ENCODE measurements around the gene PPP1R14D. TPM values are rescaled to one million over a fixed set of nuclear protein-coding genes. Genes with fewer than 3 reads are reported as not detected.
A peak's percentile ranks its signal among the peaks of the same experiment; 100 is the strongest.

The PPP1R14D gene
- total RNA-seq, 3 donors from 2014 or later: not detected

- Mint-ChIP-seq H3K4me3 (no peak overlapping the region), H3K27me3 (ENCODE audit: low read depth) (peaks cover 1% of the 10 kb centered on the region), H3K9me3 (no peaks in the 10 kb centered on the region), H3K4me1 (ENCODE audit: low read depth) (peaks cover 9% of the 10 kb centered on the region), H3K36me3 (ENCODE audit: insufficient read depth) (peaks cover 2% of the 10 kb centered on the region)
- no peak for ATAC-seq
- no peak for DNase-seq
These were observed 30.2 kb upstream of the PPP1R14D start for GRCh38 chr15:40858706-40859105.

GRCh38 chr15:40857601-40858341, 29.3 kb upstream of the PPP1R14D start:
- Mint-ChIP-seq H3K9me3 (no peaks in the 10 kb centered on the region), H3K36me3 (ENCODE audit: insufficient read depth) (peaks cover 2% of the 10 kb centered on the region), H3K4me3 (no peak overlapping the region), H3K27me3 (ENCODE audit: low read depth) (peaks cover 1% of the 10 kb centered on the region), H3K4me1 (ENCODE audit: low read depth) (peaks cover 9% of the 10 kb centered on the region)
- peak; percentile 77 for DNase-seq
- ATAC-seq: peak; percentile 89

DNA sequence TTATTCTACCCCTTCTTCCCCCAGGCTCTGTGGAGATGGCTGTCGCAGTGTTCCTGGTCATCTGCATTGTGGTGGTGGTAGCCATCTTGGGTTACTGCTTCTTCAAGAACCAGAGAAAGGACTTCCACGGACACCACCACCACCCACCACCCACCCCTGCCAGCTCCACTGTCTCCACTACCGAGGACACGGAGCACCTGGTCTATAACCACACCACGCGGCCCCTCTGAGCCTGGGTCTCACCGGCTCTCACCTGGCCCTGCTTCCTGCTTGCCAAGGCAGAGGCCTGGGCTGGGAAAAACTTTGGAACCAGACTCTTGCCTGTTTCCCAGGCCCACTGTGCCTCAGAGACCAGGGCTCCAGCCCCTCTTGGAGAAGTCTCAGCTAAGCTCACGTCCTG, 28.2 kb upstream of the PPP1R14D start:
- Mint-ChIP-seq H3K4me1 (ENCODE audit: low read depth) (peaks cover 9% of the 10 kb centered on the region), H3K9me3 (no peaks in the 10 kb centered on the region), H3K27me3 (ENCODE audit: low read depth) (peaks cover 1% of the 10 kb centered on the region), H3K36me3 (ENCODE audit: insufficient read depth) (peaks cover 2% of the 10 kb centered on the region), H3K4me3 (no peak overlapping the region)
- DNase-seq (no peak), ATAC-seq (no peak)

- ATAC-seq (no peak), DNase-seq (no peak)
- Mint-ChIP-seq H3K4me1 (ENCODE audit: low read depth) (peaks cover 9% of the 10 kb centered on the region), H3K36me3 (ENCODE audit: insufficient read depth) (peaks cover 2% of the 10 kb centered on the region), H3K27me3 (ENCODE audit: low read depth) (peaks cover 1% of the 10 kb centered on the region), H3K4me3 (no peak overlapping the region), H3K9me3 (no peaks in the 10 kb centered on the region)
These were observed 27.3 kb upstream of the PPP1R14D start for GRCh38 chr15:40855706-40856234.

- Mint-ChIP-seq H3K4me1 (ENCODE audit: low read depth) (peaks cover 4% of the 10 kb centered on the region), H3K4me3 (no peak overlapping the region), H3K36me3 (ENCODE audit: insufficient read depth) (peaks cover 2% of the 10 kb centered on the region), H3K9me3 (no peaks in the 10 kb centered on the region), H3K27me3 (ENCODE audit: low read depth) (peaks cover 1% of the 10 kb centered on the region)
- no peak for ATAC-seq
- DNase-seq: no peak
These were observed 25.7 kb upstream of the PPP1R14D start for GRCh38 chr15:40854161-40854560.

GRCh38 chr15:40853241-40853890, 24.9 kb upstream of the PPP1R14D start:
- H3K4me1 Mint-ChIP-seq (ENCODE audit: low read depth): peaks cover 2% of the 10 kb centered on the region
- DNase-seq: no peak
- no peak for ATAC-seq
- H3K9me3 Mint-ChIP-seq: no peaks in the 10 kb centered on the region
- peaks cover 2% of the 10 kb centered on the region for H3K36me3 Mint-ChIP-seq (ENCODE audit: insufficient read depth)
- no peaks in the 10 kb centered on the region for H3K27me3 Mint-ChIP-seq (ENCODE audit: low read depth)
- no peak overlapping the region for H3K4me3 Mint-ChIP-seq

DNA sequence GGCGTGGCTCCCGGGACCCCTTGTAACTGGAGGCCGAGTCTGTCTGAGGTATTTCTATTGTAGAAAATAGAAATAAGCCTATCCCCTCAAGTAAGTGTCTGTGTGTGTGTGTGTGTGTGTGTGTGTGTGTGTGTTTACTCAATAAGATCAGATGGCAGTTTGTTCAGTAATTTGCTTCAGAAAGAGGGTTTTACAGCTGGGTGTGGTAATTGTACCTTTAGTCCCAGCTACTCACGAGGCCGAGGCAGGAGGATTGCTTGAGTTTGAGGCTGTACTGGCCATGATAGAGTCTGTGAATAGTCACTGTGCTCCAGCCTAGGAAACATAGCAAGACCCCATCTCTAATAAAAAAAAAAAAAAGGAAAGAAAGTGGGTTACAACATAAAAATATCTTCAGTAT, 24.0 kb upstream of the PPP1R14D start:
- H3K9me3 Mint-ChIP-seq: no peaks in the 10 kb centered on the region
- H3K4me3 Mint-ChIP-seq: no peak overlapping the region
- ATAC-seq (no peak), DNase-seq (no peak)
- no peaks in the 10 kb centered on the region for H3K27me3 Mint-ChIP-seq (ENCODE audit: low read depth)
- H3K36me3 Mint-ChIP-seq (ENCODE audit: insufficient read depth): peaks cover 2% of the 10 kb centered on the region
- peaks cover 6% of the 10 kb centered on the region for H3K4me1 Mint-ChIP-seq (ENCODE audit: low read depth)

DNA sequence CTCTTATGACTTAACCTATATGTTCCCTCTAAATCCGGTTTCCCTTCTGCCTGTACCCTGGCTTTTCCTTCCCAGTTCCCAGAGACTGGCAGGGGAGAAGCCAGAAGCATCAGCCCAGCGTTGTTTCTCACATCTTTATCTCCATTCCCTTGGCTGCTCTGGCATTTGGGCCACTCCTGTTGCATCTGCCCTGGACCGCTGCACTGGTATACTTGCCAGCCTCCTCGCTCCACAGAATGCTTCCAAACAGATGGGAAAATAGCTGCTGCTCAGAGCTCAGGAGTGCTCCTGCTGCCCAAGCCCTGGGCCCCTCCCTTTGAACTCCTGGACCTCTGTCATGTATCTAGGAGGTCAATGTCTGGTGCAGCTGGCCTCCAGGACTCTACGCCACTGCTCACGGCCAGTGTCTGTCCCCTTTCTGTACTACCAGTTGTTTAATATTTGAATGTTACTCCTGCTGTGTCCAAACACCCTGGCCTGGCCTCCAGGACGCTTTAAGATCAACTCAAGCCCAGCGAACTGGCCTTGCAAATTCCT, 22.1 kb upstream of the PPP1R14D start:
- Mint-ChIP-seq H3K36me3 (ENCODE audit: insufficient read depth) (no peaks in the 10 kb centered on the region), H3K9me3 (no peaks in the 10 kb centered on the region)
- no peak for ATAC-seq

DNA sequence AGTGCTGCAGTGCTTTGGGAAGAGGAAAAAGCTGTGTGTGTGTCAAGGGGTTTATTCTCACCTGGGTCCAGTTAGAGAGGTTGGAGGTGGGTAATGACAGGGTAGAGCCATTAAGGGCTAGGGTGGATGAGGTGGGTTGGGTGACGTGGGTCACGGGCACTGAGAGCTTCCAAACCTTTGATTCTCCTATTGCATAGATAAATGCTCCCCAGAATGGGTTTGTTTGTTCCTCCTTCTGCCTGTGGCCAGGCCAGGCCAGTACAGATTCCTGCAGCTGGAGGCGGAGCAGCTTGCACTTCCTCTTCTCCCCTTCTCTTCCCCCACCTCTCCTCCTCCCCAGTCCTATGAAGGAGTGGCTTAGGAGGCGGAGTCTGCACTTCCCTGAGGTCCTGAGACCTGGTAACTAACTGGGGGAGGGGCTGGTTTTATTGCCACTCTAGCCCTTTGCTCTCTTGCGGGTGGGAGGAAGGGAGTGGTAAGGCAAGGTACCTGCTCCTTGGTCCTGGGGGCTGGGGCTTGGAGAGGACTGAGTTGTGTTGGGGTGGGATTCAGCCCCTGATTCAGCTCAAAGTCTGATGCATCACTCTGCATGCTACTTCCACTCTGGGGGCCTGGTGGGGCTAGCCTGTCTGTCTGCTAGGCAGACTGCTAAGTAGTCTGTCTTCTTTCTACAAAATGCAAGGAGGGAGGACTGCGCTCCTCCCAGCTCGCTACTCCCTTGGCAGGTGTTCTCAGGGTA, 18.9 kb upstream of the PPP1R14D start:
- DNase-seq (no peak), ATAC-seq (no peak)
- Mint-ChIP-seq H3K4me1 (ENCODE audit: low read depth) (peaks cover 26% of the 10 kb centered on the region), H3K4me3 (no peak overlapping the region), H3K9me3 (no peaks in the 10 kb centered on the region), H3K27me3 (ENCODE audit: low read depth) (peaks cover 7% of the 10 kb centered on the region), H3K36me3 (ENCODE audit: insufficient read depth) (no peaks in the 10 kb centered on the region)

More for the DNA sequence above, 22.1 kb upstream of the PPP1R14D start:
- no peak for DNase-seq
- Mint-ChIP-seq H3K4me1 (ENCODE audit: low read depth) (peaks cover 18% of the 10 kb centered on the region), H3K27me3 (ENCODE audit: low read depth) (no peaks in the 10 kb centered on the region), H3K4me3 (no peak overlapping the region)

DNA sequence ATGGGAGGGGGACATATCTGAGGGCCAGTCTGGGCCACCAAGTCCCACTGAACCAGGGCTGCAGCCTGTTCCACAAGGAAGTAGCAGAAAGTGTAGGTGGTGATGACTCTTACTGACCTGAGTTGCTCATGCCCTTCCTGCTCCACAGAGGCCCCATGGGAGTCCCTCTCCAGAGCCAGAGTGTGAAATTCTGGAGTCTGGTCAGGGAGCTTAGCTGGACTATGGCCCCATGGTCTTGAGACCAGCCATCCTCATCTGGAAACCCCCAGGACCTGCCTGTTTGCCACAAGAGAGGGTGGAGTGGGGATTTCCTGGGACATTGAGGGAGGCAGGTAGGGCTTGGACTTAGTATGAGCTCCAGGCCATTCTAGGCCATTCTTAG, 18.3 kb upstream of the PPP1R14D start:
- Mint-ChIP-seq H3K4me1 (ENCODE audit: low read depth) (peaks cover 26% of the 10 kb centered on the region), H3K36me3 (ENCODE audit: insufficient read depth) (no peaks in the 10 kb centered on the region), H3K4me3 (no peak overlapping the region), H3K27me3 (ENCODE audit: low read depth) (peaks cover 10% of the 10 kb centered on the region), H3K9me3 (no peaks in the 10 kb centered on the region)
- ATAC-seq (no peak), DNase-seq (no peak)

DNA sequence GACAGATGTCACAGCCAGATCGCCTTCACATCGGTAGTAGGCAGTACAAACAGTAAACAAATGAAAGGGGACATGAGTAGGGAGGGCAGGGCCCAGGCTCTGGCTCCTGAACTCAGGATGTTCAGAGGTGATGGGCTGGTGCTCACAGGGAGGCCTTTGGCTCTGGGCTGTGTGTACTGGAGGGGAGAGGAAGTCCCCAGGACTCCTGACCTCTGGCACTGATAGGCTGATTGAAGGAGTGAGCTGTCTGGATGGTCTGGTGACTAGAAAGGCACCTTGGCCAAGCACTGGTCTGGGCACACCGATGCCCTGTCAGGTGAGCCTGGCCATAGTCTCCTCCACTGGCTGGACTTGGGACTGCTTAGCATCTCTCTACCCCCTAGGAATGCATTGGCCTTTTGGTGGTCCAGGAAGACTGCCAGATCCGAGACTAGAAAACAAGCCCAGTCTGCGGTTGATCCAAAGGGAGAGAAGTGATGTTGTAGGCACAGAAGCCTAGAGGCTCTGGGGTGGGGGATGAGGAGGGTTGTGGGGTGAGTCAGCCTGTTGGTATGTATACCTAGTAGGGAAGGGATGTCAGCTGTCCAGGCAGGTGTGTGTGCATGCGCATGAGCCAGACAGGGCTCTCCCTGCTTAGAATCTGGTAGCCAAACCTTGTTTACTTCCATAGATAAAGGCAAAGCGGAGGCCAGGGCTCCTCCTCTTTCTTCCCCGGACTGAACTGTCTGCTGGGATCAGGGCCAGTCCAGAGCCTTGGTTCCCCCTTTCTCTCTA, 17.2 kb upstream of the PPP1R14D start:
- Mint-ChIP-seq H3K4me3 (peak overlapping the region; percentile 85), H3K27me3 (ENCODE audit: low read depth) (peaks cover 14% of the 10 kb centered on the region), H3K4me1 (ENCODE audit: low read depth) (peaks cover 26% of the 10 kb centered on the region), H3K36me3 (ENCODE audit: insufficient read depth) (no peaks in the 10 kb centered on the region), H3K9me3 (no peaks in the 10 kb centered on the region)
- ATAC-seq (no peak), DNase-seq (no peak)

DNA sequence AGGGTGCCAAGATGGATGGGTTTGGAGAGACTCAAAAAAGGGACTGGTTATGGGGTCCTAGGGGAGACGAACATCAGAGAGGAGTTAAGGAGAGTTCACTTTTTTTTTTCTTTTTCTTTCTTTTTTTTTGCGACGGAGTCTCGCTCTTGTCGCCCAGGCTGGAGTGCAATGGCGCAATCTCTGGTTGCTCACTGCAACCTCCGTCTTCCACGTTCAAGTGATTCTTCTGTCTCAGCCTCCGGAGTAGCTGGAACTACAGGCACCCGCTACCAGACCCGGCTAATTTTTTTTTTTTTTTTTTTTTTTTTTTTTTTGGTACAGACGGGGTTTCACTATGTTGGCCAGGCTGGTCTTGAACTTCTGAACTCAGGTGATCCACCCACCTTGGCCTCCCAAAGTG, 16.5 kb upstream of the PPP1R14D start:
- Mint-ChIP-seq H3K4me3 (peak overlapping the region; percentile 85), H3K4me1 (ENCODE audit: low read depth) (peaks cover 26% of the 10 kb centered on the region)

GRCh38 chr15:40844696-40845030, 16.2 kb upstream of the PPP1R14D start:
- peaks cover 14% of the 10 kb centered on the region for H3K27me3 Mint-ChIP-seq (ENCODE audit: low read depth)
- H3K4me3 Mint-ChIP-seq: peak overlapping the region; percentile 85
- H3K9me3 Mint-ChIP-seq: no peaks in the 10 kb centered on the region
- H3K36me3 Mint-ChIP-seq (ENCODE audit: insufficient read depth): no peaks in the 10 kb centered on the region
- peaks cover 26% of the 10 kb centered on the region for H3K4me1 Mint-ChIP-seq (ENCODE audit: low read depth)
- DNase-seq (peak; percentile 22), ATAC-seq (peak; percentile 49 to 56)

More for the DNA sequence above, 16.5 kb upstream of the PPP1R14D start:
- H3K27me3 Mint-ChIP-seq (ENCODE audit: low read depth): peaks cover 14% of the 10 kb centered on the region
- no peak for ATAC-seq
- no peaks in the 10 kb centered on the region for H3K36me3 Mint-ChIP-seq (ENCODE audit: insufficient read depth)
- no peaks in the 10 kb centered on the region for H3K9me3 Mint-ChIP-seq
- DNase-seq: no peak

Data from activated T-cell treated with anti-CD3 and anti-CD28 coated beads, Interleukin-2, amount 50 U/mL, for 4 hours (primary cell).